Cardiac septum (tissue), 1 donor: ENCODE results near the gene TMSB15B. TPM values are rescaled to one million over a fixed set of nuclear protein-coding genes. Genes with fewer than 3 reads are reported as not detected.
"Not testable (repeated sequence)": the region's sequence is repeated elsewhere in the genome, so short reads cannot be mapped to it uniquely, and the experiment has no call there.

ENCODE experiments used
- DNase-seq: peaks from one replicate; pipeline ENCODE4 v3.0.0-alpha.2; 2020; ENCODE audit warnings: low spot score
- intact Hi-C: fragments of 100-400 bp; cut with DNase I; formaldehyde crosslinking; loops from one replicate; pipeline ENCODE4 v1.14.0; 2022
- long read RNA-seq: library from polyadenylated mRNA; unstranded; transcript quantifications from one replicate; pipeline ENCODE4 v2.0.0, GENCODE V29; 2021
- total RNA-seq: library from RNA; stranded (reverse); fragmentation: NEBNext Ultra II Directional; extraction: Animal tissue kit (Norgen Biotek cat#: 25700); gene quantifications from one replicate; pipeline ENCODE4 v1.2.1, GENCODE V29; 2021
- donor health status: DM: no; HTN: no; CAD: no.

TMSB15B gene
- total RNA-seq, result 1.3 TPM
- long read RNA-seq, result 0 reads

DNA sequence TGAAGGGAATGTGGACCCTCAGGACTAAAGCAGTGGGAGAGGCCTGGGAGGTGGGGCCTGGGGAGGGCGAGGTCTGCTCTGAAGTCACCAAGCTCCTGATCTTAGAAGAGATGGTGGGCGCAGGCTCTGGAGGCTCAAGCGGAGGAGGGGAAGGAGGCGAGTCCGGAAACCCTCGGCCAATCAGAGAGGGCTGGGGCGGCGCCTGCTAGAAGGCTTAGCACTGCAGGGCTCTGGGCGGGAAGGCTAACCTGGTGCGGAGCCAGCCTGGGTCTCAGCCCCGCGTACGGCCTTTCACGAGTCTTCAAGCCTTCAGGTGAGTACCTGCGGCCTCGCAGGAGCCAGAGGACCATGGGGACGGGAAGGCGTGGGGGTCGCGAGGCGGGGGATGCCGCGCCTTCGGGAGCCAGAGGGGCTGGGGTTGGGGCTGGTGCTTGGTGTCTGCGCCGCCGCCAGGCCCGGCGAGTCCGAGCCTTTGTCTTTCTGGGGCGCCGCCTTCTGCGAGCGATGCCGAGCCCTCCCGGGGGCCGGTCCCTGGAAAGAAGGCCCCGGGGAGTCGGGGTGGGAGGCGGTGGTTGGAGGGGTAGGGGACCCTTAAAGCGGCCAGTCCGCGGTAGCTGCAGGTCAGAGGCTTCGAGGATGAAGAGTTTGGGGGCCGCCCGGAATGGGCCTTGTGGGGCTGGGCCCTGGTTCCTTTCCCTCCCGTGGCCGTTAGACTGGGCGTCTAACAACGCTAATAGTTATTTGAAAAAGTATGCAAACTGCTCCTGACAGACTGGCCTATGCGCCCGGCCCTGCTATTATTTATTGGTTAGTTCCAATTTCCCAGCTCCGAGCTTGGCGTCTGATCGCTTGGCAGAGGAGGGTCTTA is at the start of gene TMSB15B:
TSS of gene TMSB15B (plus strand) at position 217 of the 868 bp plus-strand sequence.
- not testable (repeated sequence) for DNase-seq

DNA sequence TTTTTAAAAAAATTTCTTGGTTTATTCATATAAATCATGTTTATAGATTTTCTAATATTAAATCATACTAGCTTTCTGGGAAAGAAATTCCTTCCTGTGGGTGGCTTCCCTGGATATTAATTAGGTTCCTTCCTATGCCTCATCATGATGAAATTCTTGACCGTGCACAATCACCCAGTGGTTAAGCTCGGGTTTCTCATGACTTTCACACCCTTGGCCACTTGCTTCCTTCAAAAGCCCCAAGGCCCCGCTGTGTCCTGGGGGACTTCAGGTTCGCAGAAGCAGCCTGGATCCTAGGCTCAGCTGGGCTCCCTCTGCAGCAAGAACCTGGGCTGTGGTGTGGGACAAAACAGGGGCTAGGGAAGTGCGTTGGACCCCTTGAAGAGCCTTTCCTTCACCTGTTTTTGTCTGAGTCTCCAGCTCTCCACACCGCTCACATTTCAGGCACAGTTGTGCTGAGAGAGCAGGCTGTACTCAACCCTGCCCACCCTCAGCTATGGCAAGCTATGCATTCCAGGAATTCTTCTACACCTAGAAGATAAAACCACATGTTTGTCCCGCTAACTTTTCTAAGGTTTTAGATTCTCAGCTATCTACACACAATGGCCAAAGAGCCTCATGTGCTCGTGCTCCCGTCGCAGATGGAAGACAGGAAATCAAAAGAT is 48.9 kb upstream of the TMSB15B start:
- no peak for DNase-seq
- intact Hi-C loops, result no loop called here

More for the DNA sequence above, at the start of gene TMSB15B:
- intact Hi-C loops, result not testable (repeated sequence)

DNA sequence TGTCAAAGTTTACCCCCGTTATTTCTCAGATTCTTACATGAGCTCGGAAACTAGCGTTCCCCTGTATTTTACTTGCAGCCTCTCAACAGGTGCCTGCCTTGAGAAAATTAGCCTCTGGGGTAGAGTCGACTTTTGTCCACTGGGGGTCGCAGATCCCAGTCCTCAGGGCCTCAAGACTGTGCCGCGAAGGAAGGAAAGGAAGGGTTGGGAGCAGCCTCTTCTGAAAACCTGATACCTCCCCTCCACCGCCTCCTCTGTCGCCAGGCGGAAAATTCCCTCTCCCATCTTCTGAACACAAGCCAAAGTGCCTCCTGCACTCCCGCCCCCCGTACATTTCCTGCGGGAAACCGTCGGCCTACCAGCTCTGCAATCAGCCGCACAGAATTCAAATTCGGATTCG is 44.4 kb upstream of the TMSB15B start:
- DNase-seq, result no peak
- intact Hi-C loops, result no loop called here

DNA sequence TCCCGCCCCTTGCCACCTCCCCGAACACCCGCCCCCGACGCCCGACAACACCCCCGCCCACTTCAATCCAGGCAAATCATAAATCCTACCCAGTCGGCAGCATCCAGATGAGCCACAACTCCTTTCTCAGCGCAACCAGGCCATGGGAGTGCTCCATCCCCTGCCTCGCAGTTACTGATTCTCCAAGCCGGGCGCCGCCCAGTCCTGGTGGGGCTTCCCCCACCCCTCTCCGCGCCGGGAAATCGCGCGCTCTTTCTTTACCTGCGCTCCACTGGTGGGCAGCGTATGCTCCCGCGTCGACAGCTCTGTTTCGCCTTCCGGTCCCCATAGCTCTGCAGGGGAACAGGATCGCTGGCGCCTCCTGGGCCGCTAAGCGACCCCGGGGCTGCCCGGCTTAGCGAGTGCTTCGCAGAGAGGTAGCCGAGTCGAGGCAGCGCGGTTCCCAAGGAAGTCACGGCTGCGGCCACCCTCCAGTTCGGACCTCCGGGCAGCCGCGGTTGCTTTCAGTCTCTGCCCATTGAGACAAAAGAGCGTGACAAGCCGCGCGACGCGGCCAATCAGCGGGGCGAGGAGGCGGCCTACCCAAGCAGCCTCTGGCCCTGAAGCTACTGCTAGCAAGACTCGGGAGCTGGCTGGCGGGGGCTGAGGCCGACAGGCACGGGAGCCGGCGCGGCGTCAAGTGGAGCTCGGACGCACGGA is 43.7 kb upstream of the TMSB15B start:
- DNase-seq, result no peak
- intact Hi-C loops, result no loop called here

DNA sequence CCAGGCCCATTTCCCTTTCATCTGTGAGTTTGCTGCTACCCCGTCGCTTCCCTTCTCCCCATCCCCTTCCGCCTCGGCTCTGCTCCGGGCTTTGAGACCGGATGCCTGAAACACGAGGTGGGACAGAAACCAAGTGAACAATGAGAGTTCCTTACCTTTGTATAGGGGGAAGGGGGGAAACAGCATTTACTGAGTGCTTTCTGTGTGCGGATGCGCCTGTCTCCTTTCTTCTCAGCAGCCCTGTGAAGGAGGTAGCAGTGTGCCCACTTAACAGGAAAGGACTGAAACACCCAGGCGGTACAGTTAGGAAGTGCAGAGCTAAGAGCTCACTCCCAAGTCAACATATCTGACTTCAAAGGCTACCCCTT is 43.2 kb upstream of the TMSB15B start:
- intact Hi-C loops, result no loop called here
- no peak for DNase-seq

DNA sequence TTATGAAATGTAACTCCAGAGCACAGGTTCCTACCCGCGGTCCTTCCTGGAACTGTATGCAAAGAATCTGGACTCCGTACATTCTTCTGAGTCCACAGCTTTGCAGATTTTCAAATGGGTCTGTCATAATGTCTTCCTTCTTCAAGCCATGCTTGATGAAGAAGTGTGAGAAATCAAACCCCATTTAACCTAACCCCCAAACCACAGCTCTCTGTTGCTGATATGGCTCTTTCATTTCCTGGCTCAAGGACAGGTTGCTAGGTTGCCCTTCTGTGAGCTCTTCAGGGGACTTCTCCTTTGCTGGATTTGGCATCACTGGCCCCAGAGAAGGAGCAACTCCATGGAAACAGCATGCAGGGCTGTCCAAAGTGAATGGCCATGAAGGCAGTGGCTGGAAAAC is 41.9 kb upstream of the TMSB15B start:
- DNase-seq, intact Hi-C loops: not testable (repeated sequence)

DNA sequence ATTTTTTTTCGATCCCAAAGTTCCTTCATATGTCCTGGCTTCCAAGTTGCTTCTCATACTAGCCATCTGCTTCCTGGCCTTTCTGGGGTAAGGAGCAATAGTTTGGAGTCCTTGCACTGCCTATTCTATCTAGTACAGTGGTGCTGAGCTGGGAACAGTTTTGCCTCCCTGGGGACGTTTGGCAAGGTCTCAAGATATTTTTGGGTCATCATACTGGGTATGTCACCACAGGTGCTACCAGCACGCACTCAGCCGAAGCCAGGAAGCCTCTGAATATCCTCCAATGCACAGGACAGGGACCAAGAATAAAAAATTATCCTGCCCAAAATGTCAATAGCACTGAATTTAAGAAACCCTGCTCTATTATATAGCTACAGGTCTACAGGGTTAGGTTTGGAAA is 35.4 kb upstream of the TMSB15B start:
- DNase-seq, result no peak
- intact Hi-C loops, result no loop called here

DNA sequence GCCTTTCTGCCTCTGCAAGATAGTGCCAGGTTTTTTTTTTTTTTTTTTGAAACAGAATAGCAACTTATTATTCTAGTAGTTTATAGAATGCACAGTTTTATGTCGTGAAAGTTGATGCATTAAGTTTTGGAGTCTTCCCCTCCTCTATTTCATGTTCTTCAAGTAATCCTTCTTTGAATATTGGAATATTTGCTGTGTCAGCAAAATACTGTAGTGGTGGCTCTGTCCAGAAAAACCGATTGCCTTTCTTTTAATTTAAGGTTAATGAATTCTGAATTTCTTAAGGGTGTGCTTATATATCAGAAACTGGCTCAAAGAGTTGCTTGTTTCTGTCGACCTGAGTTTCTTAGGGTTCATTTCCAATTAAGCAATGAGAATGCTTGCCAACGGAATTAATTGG is 34.8 kb upstream of the TMSB15B start:
- intact Hi-C loops, result no loop called here
- DNase-seq, result no peak

DNA sequence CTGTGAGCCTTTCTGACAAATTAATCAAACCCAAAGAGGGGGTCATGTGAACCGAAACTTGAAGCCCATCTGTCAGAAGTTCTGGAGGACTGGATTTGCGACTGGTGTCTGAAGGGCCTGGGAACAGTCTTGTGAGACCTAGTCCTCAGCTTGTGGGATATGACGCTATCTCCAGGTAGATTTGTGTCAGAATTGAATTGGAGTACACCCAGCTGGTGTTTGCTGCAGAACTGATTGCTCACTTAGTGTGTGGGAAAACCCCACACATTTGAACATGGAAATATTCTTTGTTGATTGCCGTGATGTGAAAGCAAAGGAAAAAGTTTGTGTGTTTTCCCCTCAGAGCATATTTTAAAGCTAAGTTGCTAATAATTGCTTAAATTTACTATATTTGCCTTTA is 30.3 kb upstream of the TMSB15B start:
- intact Hi-C loops, result no loop called here
- DNase-seq, result no peak

DNA sequence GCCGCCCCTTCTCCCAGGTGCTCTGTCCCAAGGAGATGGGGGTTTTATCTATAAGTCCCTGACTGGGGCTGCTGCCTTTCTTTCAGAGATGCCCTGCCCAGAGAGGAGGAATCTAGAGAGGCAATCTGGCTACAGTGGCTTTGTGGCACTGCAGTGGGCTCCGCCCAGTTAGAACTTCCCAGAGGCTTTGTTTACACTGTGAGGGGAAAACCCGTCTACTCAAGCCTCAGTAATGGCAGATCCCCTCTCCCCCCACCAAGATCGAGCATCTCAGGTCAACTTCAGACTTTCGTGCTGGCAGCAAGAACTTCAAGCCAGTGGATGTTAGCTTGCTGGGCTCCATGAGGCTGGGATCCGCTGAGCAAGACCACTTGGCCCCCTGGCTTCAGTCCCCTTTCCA is 22.2 kb upstream of the TMSB15B start:
- intact Hi-C loops, result not testable (repeated sequence)

DNA sequence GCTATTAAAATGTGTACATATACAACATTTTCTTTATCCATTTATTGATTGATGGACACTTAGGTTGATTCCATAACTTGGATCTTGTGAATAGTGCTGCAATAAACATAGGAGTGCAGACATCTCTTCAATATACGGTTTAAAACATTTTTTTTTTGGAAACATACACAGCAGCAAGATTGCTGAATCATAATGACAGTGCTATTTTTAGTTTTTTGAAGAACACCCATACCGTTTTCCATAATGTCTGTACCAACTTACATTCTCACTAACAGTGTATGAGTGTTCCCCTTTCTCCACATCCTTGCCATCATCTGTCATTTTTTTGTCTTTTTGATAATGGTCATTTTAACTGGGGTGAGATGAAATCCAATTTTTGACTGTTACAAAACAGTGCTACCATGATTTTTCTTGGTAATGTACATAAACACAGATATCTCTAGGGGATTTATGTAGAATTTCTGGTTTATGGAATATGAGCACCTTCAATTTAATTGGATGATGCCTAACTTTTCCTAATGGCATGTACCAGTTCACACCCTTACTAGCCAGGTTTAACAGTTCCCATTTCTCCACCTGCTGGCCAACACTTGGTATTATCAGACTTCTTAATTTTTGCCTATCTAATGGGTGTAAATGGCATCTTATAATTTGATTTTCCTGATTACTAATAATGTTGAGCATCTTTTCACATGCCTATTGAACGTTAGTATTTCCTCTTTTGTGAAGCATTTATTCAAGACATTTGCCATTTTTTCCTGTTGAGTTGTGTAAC is 21.0 kb upstream of the TMSB15B start:
- intact Hi-C loops, result no loop called here

More for the DNA sequence above, 22.2 kb upstream of the TMSB15B start:
- DNase-seq, result not testable (repeated sequence)

DNA sequence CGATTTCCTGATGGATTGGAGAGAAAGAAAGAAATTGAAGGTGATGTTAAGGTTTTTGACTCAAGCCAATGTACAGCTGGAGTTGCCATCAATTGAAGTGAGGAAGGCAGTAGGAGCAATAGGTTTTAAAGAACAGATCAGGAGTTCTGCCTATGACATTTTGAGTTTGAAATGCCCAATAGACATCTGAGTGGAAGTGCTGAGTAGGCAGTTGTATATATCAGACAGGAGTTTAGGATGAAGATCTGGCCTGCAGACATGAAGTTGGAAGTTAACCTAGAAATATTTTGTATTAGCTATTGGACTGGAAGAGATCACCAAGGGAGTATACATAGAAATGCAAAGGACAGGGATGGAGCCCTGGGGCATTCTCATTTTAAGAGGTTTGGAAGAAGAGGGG is 12.9 kb upstream of the TMSB15B start:
- no peak for DNase-seq
- intact Hi-C loops, result no loop called here

More for the DNA sequence above, 21.0 kb upstream of the TMSB15B start:
- no peak for DNase-seq

DNA sequence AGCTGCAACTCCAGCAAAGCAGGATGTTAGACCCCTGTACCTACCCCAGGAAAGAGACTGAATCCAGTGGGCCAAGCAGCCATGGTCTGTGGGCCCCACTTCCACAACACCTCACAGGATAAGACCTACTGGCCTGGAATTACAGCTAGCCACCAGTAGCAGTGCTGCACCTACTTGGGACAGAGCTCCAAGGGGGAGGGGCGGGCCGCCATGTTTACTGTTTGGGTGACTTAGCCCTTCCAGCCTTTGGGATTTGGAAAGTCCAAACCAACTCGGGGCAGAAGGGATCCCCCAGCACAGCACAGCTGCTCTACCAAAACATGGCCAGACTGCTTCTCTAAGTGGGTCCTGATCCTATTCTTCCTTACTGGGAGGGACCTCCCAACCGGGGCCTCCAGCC is 9.1 kb upstream of the TMSB15B start:
- intact Hi-C loops, result no loop called here
- DNase-seq, result no peak

DNA sequence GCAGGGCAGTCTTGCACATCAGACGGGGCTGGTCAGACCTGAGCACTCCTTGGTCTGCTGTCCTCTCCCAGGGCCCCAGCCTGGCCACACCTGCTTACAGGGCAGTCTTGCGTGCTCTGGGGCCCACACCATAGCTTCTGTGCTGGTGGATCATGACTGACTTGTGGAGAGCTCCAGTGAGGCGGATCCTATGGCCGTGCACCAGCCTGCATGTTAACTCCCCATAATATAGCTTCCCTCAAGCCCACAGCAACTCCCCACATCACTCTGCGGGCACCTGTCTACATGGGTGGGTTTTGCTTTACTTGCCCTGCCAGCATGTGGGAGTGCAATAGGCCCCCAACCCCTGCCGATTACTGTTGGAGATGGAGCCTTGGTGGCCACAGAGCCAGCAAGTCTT is 8.2 kb upstream of the TMSB15B start:
- intact Hi-C loops, result no loop called here
- no peak for DNase-seq

DNA sequence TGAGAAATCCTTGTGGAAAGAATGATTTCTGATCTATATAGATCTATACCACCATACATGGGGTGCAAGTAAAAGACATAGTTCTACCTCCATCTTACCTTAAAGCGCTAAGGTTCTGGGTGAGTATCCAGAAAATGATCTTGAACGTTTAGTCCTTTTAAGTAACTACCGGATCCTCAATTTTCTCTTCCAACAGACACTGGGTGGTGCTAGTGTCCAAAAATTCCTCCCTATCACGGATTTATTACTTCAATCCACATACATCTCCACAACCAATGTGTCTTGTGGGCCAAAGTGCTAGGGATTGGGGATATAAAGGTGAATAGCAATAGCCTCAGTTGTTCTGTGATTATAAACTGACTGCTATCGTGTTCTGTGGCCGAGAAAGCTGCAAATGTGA is 1.8 kb upstream of the TMSB15B start:
- intact Hi-C loops, DNase-seq: not testable (repeated sequence)

DNA sequence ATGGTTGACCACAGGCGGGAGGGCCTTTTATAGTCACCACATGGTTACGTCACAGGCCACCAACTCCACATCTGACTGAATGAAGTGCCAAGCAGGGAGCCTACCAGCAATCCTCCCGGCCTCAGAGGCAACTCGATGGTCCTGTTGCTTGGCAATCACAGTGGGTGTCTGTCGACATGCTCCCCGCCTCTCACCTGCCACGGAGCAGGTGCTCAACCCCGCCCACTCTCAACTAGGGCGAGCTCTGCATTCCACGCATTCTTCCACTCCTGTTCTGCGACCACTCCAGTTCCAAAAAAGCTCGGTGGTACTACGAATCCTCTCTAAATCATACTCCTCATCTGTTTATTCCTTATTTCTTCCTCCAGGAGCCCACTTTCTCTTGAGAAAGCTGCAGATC is 21.1 kb downstream of the TMSB15B start:
- DNase-seq, intact Hi-C loops: not testable (repeated sequence)

DNA sequence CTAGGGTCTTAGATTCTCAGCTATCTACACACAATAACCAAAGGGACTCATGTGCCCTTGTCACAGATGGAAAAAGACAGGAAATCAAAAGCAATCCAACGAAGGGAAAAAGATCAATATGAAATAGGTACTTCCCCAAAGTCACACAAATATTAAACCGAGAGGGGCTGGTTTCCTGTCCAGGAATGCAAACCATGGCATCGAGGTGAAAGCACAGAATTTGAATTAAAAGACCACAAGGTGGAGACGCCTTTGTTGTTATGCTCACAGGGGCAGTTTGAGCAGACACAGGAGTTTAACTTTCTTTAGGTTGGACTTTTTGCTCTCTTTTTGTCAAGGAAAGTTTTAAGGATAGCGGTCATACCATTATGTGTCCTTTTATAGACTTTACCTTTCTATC is 36.8 kb downstream of the TMSB15B start:
- intact Hi-C loops, result no loop called here
- no peak for DNase-seq

DNA sequence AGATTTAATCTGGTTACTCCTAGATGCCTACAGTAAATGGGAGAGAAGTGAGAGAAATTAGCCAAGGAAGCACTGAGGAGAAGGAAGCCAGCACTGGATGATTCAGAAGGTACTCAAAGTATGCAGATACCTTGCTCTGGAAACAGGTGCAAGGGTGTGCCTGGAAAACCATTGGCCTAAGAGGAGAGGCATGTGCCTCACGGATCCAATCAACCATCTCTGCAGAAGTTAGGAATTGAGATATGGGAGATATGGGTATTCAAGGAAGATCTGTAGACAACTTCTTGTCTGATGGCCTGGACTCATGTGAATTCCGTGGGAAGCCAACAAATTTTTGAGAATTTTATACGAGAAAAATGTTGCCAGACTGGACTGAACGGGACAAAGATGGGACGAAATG is 46.4 kb downstream of the TMSB15B start:
- DNase-seq, result no peak
- intact Hi-C loops, result no loop called here

DNA sequence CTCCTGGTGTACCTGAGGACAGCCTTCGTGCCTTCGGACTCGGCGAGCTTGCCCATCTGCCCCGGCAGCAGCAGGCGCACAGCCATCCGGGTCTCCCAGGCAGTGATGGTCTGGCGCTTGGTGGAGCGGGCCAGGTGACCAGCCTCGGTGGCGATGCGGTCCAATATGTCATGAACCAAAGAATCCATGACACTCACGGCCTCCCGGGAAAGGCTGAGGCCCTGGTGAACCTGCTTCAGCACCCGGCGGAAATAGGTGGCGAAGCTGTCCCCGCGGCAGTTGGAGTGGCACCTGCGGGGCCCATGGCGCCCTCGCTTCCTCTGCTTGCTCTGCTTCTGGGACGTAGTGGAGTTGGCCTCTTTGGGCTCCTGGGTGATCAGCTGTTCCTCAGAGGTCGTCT is 50.7 kb downstream of the TMSB15B start:
- no peak for DNase-seq
- intact Hi-C loops, result no loop called here

DNA sequence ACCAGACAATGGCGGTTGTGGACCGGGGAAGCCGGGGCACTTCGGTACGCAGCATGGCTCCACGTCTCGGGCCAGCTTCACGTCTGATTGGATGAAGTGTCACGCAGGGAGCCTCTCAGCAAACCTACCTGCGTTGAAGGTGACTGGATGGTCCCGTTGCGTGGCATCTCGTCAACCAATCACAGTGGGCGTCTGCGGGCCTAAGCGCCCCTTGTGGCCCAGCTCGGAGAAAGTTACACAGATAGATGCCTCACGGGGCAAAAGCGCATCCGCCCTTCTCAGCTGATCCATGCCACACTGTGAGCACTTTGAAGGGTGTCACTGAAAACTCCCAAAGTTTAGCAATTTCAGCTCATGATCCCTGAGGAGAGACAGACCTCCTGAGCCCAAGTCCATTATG is 51.2 kb downstream of the TMSB15B start, which contains the start of gene H2BW1:
TSS of gene H2BW1 (minus strand) at position 103 of the 400 bp plus-strand sequence. CDS start 132 bp downstream, outside the sequence.
- intact Hi-C loops, result no loop called here
- no peak for DNase-seq
